ENCODE data around the gene CTRB2.

GRCh38 chr16:75225092-75225491 is 18.1 kb upstream of the CTRB2 start:
- TF ChIP-seq CTCF (conservative IDR thresholded peaks at IDR 0.05 in 1 of 2, IDR thresholded peaks at IDR 0.05 in 1 of 2; ENCODE audit: extremely low read depth in 1 of 2, insufficient read depth in 1 of 2, low read depth in 1 of 2, low read length in 2 of 2) (no peak), EZH2 (IDR thresholded peaks at IDR 0.05; ENCODE audit: borderline replicate concordance, low read length) (no peak)
